HG02642 (cell line): ENCODE results near the gene CDCA4.
"Not testable (repeated sequence)": the region's sequence is repeated elsewhere in the genome, so short reads cannot be mapped to it uniquely, and the experiment has no call there.

ENCODE experiments used
- ATAC-seq: cut with Tn5 transposase; IDR thresholded peaks from one replicate; pipeline ENCODE4 v1.9.1; 2021; ENCODE audit warnings: mild to moderate bottlenecking; ENCODE audit not compliant: unreplicated experiment, poor library complexity

CDCA4 gene

GRCh38 chr14:105020815-105021655 is at the start of gene CDCA4:
TSS of gene CDCA4 (minus strand) at chr14:105021083. CDS start at chr14:105011929, 9,154 bp downstream.
- peak; percentile 86 for ATAC-seq

DNA sequence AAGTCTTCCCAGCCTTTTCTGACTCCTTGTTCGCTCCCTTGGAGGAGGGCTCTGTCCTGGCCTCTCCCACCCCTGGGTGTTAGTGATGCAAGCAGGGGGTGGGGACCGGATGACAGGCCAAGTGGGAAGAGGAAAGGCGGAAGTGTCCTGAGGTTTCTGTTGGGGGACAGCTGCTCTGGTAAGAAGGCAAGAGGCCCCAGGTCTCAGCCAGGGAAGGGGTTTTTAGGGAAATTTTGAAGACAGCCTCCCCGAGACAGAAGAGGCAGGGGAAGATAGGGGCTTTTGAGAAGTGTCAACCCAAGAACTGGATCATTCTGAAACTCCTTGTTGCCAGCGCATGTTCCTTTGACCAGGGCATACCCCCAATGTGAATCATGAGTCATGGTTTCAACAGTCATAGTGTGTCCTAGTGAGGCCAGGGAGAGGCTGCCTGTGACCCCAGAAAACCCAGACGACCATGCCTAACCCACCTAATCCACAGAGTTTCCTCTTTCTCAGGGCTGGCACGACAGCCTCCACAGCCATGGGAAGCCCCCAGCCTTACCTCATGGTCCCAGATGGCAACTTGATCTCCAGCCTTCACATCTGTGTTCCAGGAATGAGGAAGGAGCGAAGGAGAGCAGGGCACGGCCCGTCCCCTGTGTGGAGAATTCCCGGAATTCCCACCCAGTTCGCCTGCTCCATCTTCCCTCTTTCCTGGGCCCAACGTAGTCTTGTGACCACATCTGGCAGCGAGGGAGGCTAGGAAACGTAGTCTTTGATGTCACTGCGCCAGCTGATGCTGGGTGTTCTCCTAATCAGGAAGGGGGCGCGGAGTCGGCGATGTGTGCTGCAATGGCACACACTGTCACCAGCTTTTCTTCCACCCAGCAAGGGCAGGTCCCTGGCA is 49.2 kb upstream of the CDCA4 start:
- ATAC-seq, result peak; percentile 32

- no peak for ATAC-seq
Observed at GRCh38 chr14:105069522-105069870, 48.6 kb upstream of the CDCA4 start.

- ATAC-seq, result no peak
Observed at GRCh38 chr14:105068818-105069217, 47.9 kb upstream of the CDCA4 start.

DNA sequence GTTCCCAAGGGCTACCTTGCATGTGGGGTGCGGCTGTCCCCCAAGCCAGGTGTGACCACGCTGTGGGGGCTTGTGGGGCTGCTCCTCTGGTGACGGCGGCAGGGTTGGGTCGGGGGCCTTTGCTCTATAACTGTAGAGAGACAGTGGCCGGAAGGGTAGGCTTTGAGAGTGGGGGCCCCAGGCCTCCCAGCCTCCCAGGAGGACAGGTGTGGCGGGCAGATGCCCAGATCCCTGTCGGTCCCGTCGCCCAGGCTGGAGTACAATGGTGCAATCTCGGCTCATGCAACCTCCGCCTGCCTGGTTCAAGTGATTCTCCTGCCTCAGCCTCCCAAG is 47.1 kb upstream of the CDCA4 start:
- no peak for ATAC-seq

DNA sequence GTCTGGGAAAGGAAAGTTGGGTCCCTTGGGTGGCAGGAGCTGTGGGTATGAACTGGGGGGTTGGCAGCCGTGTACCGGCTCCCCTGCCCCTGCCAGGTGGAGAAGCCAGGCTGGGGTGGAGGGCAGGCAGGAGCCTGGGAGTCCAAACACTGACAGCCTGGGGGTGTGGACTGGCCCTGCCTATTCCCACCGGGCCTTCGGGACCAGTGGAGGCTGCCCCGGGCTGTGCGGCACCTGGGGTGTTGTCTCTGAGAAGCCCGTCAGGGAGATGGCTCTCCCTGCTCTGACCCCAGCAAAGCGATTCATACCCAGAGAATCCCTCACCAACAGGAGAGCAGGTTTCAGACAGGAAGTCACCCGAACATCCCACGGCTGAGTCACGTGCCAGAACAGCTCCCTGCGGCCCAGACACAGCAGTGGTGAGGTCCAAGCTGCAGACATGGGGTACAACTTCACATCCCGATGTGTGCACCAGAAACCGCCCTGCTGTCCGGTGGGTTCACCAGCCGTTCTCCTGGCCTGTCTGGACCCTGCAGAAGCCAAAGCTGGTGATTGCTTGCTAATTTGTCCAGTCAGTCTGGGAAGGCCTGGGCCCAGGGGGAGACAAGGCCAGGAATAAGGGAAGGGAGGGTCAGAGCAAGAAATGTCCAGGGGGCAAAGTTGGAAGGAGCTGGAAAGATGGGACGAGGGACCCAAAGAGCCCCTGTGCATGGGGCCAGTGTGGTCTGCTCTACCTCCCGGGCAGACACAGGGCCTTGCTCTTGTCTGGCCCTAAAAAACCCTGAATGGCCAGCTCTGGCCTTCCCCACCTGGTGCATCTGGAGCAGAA is 46.5 kb upstream of the CDCA4 start:
- ATAC-seq, result no peak

GRCh38 chr14:105066240-105067071 is 45.6 kb upstream of the CDCA4 start:
- ATAC-seq, result no peak

DNA sequence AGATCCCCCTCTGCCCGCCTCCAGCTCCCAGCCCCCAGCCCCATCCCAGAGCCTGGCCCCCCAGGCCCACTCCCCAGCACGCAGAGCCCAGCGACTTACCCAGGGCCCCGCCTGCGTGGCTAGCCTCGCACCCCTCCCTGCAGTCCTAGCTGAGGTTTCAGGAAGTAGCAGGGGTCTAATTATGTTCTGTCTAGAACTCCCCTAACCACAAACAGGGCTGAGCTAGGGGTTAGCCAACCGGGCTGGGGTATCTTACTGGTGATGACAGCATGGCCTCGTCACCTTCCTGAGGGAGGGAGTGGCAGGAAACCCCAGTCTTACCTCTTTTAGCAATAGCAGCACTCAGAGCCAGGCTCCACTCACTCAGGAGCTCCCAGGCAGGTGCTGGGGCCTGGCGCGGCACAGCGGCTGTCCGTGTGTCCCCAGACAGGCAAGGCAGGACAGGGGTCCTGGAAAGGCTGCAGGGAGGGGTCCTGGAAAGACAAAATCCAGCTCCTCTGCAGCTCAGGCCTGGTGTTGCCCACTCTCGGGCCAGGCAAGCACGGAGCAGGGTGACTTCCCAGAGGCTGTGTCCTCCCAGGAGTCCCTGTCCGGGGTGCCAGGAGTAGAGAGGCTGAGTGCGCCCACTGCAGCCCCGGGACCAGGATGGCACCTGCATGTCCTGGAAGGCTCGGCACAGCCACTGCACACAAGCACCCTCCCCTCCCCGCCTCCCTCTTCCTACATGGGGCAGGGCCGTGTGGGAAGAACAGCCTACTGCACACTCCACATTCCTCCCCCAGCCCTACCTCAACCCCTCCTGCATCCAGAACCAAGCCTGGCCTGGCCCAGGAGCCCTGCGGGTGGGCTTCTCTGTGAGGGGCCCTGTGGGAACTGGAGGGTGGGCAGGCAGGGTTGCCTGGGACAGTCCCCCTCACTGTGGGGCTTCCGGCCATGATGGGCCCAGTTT is 44.7 kb upstream of the CDCA4 start, which contains the start of gene GPR132:
Gene GPR132, minus strand, starts transcription at position 151 of the 949 bp plus-strand sequence. CDS start 10,010 bp downstream, outside the sequence.
- ATAC-seq, result peak; percentile 38

- no peak for ATAC-seq
Observed at GRCh38 chr14:105064721-105065143, 43.8 kb upstream of the CDCA4 start.

DNA sequence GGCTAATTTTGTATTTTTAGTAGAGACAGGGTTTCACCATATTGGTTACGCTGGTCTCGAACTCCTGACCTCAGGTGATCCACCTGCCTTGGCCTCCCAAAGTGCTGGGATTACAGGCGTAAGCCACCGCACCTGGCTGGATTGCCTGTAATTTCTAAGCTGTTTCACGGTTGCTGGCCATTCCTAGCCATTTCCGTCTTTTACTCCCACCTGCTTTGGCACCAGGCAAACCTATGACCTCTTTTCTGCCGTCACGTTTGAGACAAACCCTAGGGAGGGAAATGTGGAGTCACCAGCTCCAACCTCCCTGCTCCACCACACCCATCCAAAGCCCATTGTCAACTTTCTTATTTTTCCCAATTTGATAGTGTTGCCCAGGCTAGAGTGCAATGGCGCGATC is 43.1 kb upstream of the CDCA4 start:
- no peak for ATAC-seq

DNA sequence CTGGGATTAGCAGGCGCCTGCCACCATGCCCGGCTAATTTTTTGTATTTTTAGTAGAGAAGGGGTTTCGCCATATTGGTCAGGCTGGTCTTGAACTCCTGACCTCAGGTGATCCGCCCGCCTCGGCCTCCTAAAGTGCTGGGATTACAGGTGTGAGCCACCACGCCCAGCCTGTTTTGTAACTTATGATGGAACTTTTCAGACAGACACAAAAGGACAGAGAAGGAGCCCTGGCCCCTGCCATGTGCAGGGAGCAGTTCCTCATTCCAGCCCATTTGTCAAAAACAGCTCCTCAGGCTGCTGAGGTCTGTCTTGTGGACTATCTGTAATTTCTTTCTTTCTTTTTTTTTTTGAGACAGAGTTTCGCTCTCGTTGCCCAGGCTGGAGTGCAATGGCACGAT is 42.6 kb upstream of the CDCA4 start:
- ATAC-seq, result not testable (repeated sequence)

DNA sequence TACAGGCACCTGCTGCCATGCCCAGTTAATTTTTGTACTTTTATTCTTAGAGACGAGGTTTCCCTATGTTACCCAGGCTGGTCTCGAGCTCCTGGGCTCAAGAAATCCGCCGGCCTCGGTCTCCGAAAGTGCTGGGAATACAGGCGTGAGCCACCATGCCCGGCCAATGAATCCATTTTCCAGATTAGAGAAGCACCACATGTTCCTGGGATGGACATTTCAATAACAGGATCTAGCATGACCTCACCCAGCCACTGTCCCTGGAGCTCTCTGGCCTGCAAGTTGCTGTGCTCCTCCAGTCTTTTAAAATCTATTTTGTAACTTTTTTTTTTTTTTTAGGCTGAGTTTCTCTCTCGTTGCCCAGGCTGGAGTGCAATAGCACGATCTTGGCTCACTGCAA is 42.2 kb upstream of the CDCA4 start:
- ATAC-seq, result no peak

GRCh38 chr14:105062048-105062433 is 41.2 kb upstream of the CDCA4 start:
- no peak for ATAC-seq

GRCh38 chr14:105061428-105062047 is 40.7 kb upstream of the CDCA4 start:
- peak; percentile 33 for ATAC-seq

GRCh38 chr14:105060751-105061427 is 40.0 kb upstream of the CDCA4 start:
- ATAC-seq, result peak; percentile 6

GRCh38 chr14:105059925-105060565 is 39.2 kb upstream of the CDCA4 start:
- no peak for ATAC-seq
